ENCODE results near the gene SRSF12.

Gene SRSF12

GRCh38 chr6:89146718-89147700 is 29.1 kb upstream of the SRSF12 start:
- peak; percentile 53 for ATAC-seq
- TF ChIP-seq POU6F1 (CRISPR knock-in tag; IDR thresholded peaks at IDR 0.05; ENCODE audit: borderline replicate concordance, low read depth) (no peak), PPARA (CRISPR knock-in tag; IDR thresholded peaks at IDR 0.05; ENCODE audit: borderline replicate concordance) (no peak), CREB5 (CRISPR knock-in tag; IDR thresholded peaks at IDR 0.05; ENCODE audit: low read depth) (no peak), BACH2 (CRISPR knock-in tag; IDR thresholded peaks at IDR 0.05; ENCODE audit: borderline replicate concordance) (no peak)

- ATAC-seq, result peak; percentile 88
- TF ChIP-seq ISL1 (CRISPR knock-in tag; IDR thresholded peaks at IDR 0.05) (no peak), POU6F1 (CRISPR knock-in tag; IDR thresholded peaks at IDR 0.05; ENCODE audit: borderline replicate concordance, low read depth) (no peak), RARB (CRISPR knock-in tag; IDR thresholded peaks at IDR 0.05) (no peak), CSDC2 (CRISPR knock-in tag; IDR thresholded peaks at IDR 0.05) (no peak), ZFP3 (CRISPR knock-in tag; IDR thresholded peaks at IDR 0.05) (no peak), CREB5 (CRISPR knock-in tag; IDR thresholded peaks at IDR 0.05; ENCODE audit: low read depth) (no peak), PPARA (CRISPR knock-in tag; IDR thresholded peaks at IDR 0.05; ENCODE audit: borderline replicate concordance) (no peak), ZNF565 (CRISPR knock-in tag; conservative IDR thresholded peaks at IDR 0.05; ENCODE audit: low read depth) (no peak), PATZ1 (CRISPR knock-in tag; IDR thresholded peaks at IDR 0.05; ENCODE audit: borderline replicate concordance) (no peak), ESRRG (CRISPR knock-in tag; IDR thresholded peaks at IDR 0.05) (no peak), CSRNP3 (CRISPR knock-in tag; IDR thresholded peaks at IDR 0.05) (no peak), OSR1 (CRISPR knock-in tag; IDR thresholded peaks at IDR 0.05) (no peak)
These were observed 28.3 kb upstream of the SRSF12 start, which contains the start of gene PM20D2 for GRCh38 chr6:89145956-89146717. PM20D2 (plus strand) TSS chr6:89146055; CDS start chr6:89146145, 90 bp downstream.

GRCh38 chr6:89145091-89145955 is 27.5 kb upstream of the SRSF12 start:
- ATAC-seq, result peak; percentile 65
- no peak for TF ChIP-seq CREB5 (CRISPR knock-in tag; IDR thresholded peaks at IDR 0.05; ENCODE audit: low read depth)

Measured in SK-N-SH treated with all-trans-retinoic acid at 6 μM for 48 hours (cell line).